ENCODE measurements around the gene SERPINF2. TPM values are rescaled to one million over a fixed set of nuclear protein-coding genes. Genes with fewer than 3 reads are reported as not detected.
"Not testable (repeated sequence)": the region's sequence is repeated elsewhere in the genome, so short reads cannot be mapped to it uniquely, and the experiment has no call there.

The SERPINF2 gene
- total RNA-seq, 1 donor from 2014 or later: 1.2 TPM

- Histone ChIP-seq H3K4me3 (ENCODE audit: low read depth, low read length) (no peak overlapping the region), H3K36me3 (ENCODE audit: control insufficient read depth, insufficient read depth, low read length) (no peaks in the 10 kb centered on the region), H3K27me3 (ENCODE audit: control insufficient read depth, insufficient read depth, low read length) (no peaks in the 10 kb centered on the region)
- no peak for TF ChIP-seq CTCF (IDR thresholded peaks at IDR 0.05; ENCODE audit: insufficient read depth, low read length, poor library complexity, severe bottlenecking)
- no peak for DNase-seq (ENCODE audit: low read depth)
These were observed 50.8 kb downstream of the SERPINF2 start for GRCh38 chr17:1793447-1793806.

- Histone ChIP-seq H3K36me3 (ENCODE audit: control insufficient read depth, insufficient read depth, low read length) (peaks cover 5% of the 10 kb centered on the region), H3K4me3 (ENCODE audit: low read depth, low read length) (no peak overlapping the region), H3K27me3 (ENCODE audit: control insufficient read depth, insufficient read depth, low read length) (no peaks in the 10 kb centered on the region)
- DNase-seq (ENCODE audit: low read depth): no peak
- TF ChIP-seq CTCF (IDR thresholded peaks at IDR 0.05; ENCODE audit: insufficient read depth, low read length, poor library complexity, severe bottlenecking): no peak
These were observed 54.1 kb downstream of the SERPINF2 start for GRCh38 chr17:1796800-1797199.

GRCh38 chr17:1797323-1797722 is 54.7 kb downstream of the SERPINF2 start:
- Histone ChIP-seq H3K4me3 (ENCODE audit: low read depth, low read length) (no peak overlapping the region), H3K36me3 (ENCODE audit: control insufficient read depth, insufficient read depth, low read length) (peaks cover 5% of the 10 kb centered on the region), H3K27me3 (ENCODE audit: control insufficient read depth, insufficient read depth, low read length) (no peaks in the 10 kb centered on the region)
- no peak for DNase-seq (ENCODE audit: low read depth)
- TF ChIP-seq CTCF (IDR thresholded peaks at IDR 0.05; ENCODE audit: insufficient read depth, low read length, poor library complexity, severe bottlenecking): no peak

- H3K4me3 ChIP-seq (ENCODE audit: low read depth, low read length); DNase-seq (ENCODE audit: low read depth); H3K27me3 ChIP-seq (ENCODE audit: control insufficient read depth, insufficient read depth, low read length): not testable (repeated sequence)
These were observed 55.2 kb downstream of the SERPINF2 start for GRCh38 chr17:1797846-1798245.

DNA sequence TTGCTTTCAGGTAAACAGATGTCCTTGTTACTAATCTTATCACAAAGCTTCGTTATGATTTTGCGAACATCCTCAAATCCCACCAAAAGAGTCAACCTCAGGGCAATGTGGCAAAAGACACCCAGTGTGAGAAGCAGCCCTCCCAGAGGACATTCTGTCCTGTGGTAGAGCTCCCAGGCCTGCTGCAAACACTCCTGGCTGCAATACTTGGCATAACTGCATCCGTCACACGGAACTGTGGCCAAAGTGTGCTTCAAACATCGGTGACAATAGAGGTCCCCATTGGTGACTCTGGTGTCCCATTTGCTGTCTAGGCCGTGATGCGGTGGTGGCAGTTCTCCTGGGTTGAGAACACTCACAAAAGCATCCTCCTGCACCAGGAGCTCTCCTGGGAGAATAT is 57.6 kb downstream of the SERPINF2 start:
- H3K4me3 ChIP-seq (ENCODE audit: low read depth, low read length): no peak overlapping the region
- no peaks in the 10 kb centered on the region for H3K27me3 ChIP-seq (ENCODE audit: control insufficient read depth, insufficient read depth, low read length)
- no peak for TF ChIP-seq CTCF (IDR thresholded peaks at IDR 0.05; ENCODE audit: insufficient read depth, low read length, poor library complexity, severe bottlenecking)
- no peak for DNase-seq (ENCODE audit: low read depth)
- H3K36me3 ChIP-seq (ENCODE audit: control insufficient read depth, insufficient read depth, low read length): peaks cover 5% of the 10 kb centered on the region

More at GRCh38 chr17:1797846-1798245, 55.2 kb downstream of the SERPINF2 start:
- H3K36me3 ChIP-seq (ENCODE audit: control insufficient read depth, insufficient read depth, low read length): not testable (repeated sequence)

- DNase-seq (ENCODE audit: low read depth): no peak
- H3K36me3 ChIP-seq (ENCODE audit: control insufficient read depth, insufficient read depth, low read length): peaks cover 5% of the 10 kb centered on the region
- TF ChIP-seq CTCF (IDR thresholded peaks at IDR 0.05; ENCODE audit: insufficient read depth, low read length, poor library complexity, severe bottlenecking): no peak
- H3K27me3 ChIP-seq (ENCODE audit: control insufficient read depth, insufficient read depth, low read length): no peaks in the 10 kb centered on the region
- H3K4me3 ChIP-seq (ENCODE audit: low read depth, low read length): no peak overlapping the region
These were observed 58.0 kb downstream of the SERPINF2 start for GRCh38 chr17:1800712-1801111.
